NCI-H2227 treated with DMSO at 0.1 percent for 48 hours (cell line): Measurements from ENCODE around the gene TECPR1.

ENCODE experiments used
- DNase-seq: peaks from one replicate; lab custom pipeline; 2025; lab: John Stamatoyannopoulos, UW

The TECPR1 gene, protein sequence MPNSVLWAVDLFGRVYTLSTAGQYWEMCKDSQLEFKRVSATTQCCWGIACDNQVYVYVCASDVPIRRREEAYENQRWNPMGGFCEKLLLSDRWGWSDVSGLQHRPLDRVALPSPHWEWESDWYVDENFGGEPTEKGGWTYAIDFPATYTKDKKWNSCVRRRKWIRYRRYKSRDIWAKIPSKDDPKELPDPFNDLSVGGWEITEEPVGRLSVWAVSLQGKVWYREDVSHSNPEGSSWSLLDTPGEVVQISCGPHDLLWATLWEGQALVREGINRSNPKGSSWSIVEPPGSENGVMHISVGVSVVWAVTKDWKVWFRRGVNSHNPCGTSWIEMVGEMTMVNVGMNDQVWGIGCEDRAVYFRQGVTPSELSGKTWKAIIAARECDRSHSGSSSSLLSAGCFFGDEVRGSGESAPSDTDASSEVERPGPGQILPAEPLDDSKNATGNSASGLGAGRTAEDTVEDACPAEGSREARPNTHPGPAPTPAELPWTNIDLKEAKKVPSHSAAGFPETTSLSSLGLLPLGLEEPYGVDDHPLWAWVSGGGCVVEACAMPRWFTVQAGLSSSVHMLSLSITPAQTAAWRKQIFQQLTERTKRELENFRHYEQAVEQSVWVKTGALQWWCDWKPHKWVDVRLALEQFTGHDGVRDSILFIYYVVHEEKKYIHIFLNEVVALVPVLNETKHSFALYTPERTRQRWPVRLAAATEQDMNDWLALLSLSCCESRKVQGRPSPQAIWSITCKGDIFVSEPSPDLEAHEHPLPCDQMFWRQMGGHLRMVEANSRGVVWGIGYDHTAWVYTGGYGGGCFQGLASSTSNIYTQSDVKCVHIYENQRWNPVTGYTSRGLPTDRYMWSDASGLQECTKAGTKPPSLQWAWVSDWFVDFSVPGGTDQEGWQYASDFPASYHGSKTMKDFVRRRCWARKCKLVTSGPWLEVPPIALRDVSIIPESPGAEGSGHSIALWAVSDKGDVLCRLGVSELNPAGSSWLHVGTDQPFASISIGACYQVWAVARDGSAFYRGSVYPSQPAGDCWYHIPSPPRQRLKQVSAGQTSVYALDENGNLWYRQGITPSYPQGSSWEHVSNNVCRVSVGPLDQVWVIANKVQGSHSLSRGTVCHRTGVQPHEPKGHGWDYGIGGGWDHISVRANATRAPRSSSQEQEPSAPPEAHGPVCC

DNA sequence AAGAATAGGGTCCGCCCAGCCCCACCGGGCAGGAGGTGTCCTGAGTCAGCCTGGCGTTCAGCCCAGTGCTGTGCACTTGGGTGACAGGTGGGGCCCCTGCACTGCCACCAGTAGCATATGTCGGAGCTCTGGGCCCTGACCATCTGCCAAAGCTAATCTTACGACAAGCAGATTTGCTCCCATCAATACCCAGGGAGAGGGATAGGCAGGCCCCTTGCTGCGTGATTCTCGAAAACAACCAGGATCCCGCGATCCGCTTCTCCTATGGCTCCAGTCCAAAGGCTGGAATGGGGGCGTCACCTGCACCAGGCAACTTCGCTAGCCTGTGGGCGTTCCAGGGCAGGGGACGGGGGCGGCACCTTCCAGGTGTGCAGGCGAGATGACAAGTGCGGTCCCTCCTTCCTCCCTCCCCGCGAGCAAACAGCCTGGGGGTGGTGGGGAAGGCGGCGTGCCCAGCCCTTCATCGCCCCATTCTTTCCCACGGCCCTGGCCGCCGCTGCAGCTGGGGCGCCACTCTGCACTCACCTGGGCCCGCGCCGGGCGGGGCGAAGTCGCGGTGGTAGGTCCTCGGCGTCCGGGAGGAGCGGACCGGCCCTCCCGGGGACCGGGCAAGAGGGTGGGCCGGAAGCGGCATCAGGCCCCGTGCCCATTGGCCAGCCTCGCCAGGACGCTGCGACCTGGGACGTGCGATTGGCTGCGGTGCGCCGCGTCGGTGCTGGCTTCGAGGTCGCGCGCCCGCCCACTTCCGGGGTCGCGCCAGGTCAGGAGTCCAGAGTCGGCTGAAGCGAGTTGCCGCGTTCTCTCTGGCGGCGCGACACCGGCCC lies at the start of gene TECPR1:
Gene TECPR1 (minus strand): TSS at position 632 of the 824 bp plus-strand sequence. CDS start 6,086 bp downstream, outside the sequence.
- DNase-seq, result peak; percentile 84

DNA sequence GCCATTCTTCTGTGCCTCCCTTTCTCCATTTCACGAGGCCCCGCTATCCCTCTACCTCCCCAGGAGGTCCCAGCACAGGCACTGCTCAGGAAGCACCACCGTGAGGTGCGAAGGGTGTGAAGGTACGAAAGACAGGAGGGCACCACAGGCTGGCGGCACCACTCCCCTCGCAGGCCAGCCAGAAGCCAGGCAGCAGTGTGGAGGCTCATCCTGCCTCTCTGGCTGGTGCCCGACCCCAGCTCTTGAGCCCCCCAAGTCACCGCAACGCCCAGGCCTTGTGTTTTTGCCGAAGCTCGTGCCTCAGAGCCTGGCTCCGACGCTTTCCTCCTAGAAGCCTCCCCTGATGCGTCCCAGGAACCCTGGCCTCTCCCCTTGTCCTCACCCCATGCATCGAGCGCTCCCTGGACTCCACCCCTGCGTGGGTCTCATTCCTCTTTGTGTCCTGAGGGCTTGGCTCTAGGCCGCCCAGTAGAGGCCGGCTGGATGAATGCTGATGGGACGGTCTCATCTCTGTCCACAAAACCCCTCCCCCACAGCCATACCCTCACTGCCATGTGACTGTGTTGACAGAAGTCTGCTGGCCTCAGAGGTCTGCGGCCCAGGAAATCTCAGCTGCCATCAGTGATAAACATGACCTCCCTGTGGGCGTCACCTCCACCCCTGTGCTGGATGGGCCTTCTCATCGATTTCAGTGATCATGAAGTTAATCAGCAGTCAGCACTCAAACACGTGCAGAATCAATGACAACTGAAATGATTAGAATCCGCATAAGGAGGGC lies 48.8 kb upstream of the TECPR1 start:
- no peak for DNase-seq

DNA sequence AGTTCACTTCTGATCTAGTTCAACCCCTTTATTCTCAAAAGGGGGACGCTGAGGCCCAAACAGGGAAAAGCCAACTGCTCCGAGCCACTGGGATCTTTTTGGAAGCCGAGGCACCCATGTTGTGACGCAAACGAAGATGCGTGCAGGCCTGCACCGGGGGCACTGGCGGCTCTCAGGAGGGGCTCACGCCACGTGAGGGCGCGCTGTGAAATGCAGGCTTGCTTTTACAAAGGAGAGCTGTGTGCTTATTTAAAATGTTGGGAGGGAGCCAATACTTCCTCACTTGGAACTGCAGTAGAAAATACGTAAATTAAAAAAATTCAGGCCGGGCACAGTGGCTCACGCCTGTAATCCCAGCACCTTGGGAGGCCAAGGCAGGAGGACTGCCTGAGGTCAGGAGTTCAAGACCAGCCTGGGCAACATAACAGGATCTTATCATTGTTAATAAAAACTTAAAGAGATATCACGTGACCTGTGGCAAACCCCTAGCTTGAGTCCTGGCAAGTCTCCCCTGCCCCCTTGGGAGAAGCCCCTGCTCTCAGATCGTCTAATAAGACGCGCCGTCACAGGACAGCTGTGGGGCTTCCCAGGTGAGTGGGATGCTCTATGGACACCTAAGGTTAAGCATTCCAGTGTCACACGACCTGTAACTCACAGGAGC lies 45.7 kb upstream of the TECPR1 start:
- no peak for DNase-seq

DNA sequence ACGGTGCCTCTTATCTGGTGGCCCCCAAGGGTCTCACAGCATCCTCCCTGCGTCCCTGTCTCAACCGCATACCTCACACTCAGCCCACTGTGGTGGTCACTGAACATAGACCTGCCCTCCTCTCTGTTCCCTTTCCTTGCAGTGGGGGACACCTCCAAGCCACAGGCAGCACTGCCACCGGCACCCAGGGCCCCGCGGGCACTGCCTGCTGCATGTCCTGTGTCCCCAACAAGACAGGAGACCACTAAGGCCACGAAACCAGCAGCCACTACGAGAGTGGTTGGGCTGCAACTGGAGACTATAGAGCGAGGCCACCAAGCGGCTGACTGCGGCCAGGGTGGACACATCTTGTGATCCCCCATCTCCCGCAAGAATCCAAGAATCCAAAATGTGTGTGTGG lies 44.8 kb upstream of the TECPR1 start:
- no peak for DNase-seq

DNA sequence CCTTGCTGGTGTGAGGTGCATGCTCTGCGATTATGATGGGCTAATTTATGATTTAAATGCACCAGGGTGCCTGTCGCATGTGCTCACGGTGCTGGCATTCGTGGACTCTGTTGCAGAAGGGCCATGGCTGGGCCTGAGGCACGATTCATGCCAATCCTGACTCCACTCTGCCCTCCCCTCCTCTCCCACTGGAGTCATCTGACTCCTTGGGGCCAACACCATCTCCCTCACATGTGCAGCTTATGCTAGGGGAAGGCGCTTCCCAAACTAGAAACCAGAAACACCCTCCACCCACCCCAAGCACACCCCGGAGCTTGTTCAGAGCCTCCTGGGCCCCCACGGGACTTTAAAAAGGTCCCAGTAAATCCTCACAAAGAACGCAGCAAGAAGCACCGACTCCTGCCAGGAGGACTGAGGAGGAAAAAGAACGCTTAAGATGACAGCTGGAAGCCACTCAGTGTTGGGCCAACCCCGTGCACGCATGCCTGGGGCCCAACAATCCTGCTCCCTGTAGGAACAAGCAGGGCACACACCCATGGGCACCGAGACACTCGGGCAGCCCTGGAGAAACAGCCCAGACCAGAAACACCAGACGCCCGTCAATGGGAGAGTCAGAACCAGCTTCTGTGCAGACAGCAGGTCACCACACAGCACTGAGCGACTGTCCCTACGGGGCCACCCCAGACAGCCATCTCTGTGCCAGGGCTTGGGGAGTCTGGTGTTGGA lies 43.6 kb upstream of the TECPR1 start:
- no peak for DNase-seq

DNA sequence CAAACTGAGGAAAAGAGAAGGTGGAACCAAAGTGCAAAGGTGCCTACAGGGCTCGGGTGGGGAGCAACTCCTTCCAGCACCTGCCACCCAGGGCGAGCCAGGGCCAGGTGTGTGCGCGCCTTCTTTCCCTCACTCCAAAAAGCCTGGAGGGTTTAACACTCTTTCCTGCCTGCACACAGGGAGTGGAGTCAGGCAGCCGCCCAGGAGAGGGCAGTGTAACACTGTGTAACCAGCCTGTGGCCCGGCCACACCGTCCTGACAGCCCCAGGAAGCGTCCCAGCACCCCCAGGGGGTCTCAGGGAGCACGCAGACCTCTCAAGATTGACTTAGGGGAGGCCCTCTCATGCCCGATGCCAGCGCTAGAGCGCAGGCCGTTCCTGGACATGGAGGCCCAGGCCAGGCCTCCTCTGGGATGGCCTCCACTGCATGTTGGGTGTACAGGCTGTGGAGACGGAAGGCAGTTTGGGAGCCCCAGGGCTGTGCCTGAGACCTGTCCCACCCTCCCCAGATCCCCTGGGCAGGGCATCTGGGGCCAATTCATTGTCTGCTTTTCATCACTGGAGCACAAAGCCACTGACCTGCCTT lies 42.9 kb upstream of the TECPR1 start:
- peak; percentile 17 for DNase-seq

DNA sequence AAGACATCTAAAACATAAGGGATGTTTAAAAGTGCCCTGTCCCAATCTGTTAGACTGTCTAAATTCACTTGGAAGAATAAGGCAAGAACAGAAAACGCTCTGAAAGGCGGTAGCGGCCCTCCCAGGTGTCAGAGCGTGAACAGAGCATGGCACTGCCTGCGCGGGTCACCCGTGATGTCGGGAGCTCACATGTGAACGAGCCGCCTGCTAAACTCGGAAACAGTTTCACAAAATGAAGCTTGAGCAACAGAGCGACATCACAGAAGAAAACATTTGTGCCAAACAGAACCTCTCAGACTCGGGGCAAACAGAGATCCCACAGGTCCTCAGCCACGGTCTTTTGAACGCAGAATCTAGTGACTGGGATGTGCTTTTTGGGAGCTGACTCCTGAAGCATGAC lies 42.3 kb upstream of the TECPR1 start:
- DNase-seq, result no peak

DNA sequence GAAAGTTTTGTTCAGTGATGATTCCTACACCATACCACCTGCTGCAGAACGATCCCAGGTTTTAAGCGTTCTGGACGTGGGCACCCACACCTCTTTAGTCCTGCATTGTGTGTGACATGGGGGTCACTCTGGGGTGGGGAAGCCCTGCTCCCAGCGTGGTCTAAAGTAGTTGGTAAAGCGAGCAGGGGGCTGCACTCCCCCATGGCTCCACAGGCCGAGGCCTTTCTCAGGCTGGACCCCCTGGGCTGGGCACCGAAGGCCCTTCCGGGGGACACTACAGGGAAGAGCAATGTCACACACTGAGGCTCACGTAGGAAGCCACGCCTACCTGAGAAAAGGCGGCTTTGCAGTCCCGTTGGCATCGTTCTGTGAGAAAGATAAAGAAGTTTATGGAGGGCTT lies 41.7 kb upstream of the TECPR1 start:
- no peak for DNase-seq

DNA sequence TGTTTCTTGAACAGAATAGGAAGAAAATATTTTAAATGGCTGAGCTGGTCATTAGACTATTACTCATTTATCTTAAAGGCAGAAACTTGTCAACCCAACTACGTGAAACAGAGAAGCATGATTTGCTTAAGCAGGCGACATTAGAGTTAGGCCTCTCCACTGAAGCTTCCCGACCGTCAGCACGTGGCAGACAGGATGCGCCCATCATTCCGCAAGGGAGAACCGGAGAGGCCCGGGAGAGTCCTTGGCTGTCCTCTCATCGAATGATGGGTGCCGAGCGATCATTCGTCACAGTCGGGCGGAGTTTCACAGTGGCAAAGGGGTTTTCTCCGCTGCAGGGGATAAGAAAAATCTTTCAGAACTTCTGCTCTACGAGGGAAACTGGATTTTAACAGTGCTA lies 41.2 kb upstream of the TECPR1 start:
- DNase-seq, result no peak

DNA sequence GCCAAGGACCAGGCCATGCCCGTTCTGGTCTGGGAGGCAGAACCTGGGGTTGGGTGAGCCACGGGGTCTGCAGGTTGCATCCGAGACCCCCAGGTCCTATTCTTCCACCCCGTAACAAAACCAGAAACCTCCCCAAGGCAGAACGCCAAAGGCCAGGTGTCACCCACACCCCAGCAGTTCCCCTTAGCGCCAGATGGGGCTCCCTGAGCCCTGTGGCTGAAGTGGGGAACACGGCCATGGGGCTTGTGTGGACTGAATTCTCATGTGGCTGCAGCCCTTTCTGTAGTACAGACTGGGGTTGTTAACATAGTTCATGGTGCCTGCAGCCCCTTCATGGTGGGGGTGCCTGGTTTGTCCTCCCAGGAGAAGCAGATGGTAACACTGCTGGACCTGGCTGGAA lies 39.7 kb upstream of the TECPR1 start:
- no peak for DNase-seq

DNA sequence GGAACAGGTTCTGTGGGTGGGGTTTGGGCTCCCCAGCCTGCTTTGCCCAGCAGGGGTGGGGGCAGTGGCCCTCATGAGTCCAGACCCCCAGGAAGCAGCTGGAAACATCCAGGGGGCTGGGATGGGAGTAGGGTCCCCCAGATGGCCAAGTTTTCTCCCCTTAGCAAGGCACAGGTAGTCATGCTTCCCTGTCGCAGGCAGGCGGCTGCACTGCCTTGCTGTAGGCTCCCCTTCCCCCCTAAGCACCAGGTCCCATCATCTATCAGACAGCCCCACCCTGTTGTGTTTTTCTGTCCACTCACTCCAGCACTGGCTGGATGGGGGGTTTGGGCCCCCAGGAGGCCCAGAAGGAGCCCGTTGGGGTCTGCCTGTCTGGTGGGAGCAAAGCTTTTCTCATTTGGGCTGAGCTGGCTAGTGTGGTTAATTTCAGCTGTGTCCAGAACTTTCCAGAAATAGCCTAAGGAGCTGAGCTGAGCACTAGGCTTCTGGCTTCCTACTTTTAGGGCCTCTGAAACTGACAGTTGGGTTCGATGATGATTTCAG lies 37.4 kb upstream of the TECPR1 start:
- DNase-seq, result no peak

DNA sequence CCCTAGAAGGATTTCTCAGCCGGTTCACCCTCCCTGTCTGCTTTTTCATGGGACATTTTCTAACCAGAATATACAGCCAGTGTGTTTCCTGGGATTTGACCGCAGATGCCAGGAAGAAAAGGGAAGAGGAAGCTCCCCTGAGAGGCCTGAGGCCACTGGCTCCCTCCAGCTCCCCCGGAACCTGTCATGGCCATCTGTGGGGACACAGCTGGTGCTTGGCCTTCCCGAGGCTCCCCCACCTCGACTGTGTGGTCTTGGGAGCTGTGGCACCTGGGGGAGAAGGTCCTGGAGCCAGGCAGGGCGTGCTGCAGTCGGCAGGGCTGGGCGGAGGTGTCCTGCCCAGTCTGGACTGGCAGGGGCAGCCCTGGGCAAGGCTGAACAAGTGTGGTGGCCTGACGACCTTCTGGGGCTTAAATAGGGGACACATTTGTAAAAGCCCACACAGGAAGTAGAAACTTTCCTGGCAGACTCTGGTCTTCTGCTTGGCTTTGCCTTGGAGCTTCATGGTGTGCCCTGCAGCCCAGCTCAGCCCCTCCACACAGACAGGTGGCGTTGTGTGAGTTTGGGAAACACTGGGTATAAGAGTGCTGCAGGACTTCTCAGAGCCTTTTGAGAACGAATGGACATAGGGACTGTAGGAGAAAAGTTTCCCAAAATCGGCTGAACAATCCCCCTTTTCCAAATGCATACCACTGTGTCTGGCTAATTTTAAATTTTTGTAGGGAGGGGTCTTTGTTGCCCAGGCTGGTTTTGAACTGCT lies 36.2 kb upstream of the TECPR1 start:
- DNase-seq, result no peak

DNA sequence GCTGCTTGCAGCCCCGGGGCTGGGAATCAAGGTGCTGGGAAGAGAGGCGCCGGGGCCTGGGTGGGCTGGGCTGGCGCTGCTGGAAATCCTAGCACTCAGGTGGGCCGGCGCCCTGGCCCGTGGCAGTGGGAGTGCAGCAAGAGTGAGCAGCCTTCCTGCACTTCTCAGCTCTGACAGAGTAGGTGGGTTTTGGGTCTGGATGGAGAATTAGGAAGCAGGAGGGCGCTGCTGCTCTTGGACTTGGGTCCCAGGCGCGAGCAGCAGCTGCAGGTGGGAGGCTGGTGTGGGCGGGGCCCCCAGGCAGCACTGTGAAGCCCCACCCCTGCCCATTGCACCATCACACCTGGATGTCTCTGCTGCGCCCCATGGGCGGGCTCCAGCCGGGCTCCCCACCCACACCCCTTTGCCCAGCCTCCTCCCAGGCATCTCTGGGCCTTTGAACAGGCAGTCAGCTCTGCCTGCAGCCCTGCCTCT lies 35.5 kb upstream of the TECPR1 start:
- DNase-seq, result no peak

DNA sequence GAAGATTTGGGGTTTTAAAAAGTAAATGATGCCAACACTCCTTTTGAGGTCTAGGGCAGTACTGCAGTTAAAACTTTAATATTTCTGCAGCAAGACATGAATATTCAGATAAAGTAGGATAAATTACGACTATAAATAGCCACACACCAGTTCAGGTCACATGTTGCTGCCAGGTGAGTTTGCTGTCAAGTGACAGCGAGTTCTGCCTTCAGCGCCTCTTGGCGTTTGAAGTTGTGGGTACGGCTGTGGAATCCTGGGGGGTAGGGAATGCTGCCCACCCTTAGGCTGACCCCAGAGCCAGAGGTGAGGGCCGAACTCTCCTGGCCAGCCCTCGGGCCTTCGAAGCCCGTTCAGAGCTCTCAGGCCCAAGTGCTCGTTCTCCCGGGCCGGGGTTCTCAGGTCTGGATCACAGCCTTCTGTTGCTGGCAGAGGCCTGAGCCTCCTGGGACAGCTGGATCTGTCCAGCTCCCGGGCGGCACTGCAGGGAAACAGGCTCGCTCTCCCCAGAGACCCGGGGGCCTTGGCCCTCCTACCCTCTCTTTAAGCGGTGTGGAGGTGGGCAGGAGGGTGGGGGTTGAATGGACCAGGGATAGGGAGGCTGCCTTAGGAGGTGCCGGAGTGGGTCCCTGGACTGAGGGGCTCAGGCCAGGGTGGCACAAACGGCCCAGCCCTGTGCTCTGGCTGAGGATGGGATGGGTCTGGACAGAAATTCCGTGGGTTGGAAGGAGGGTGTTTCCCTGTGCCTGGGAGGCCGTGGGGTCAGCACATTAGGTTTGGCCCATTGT lies 34.9 kb upstream of the TECPR1 start:
- no peak for DNase-seq

DNA sequence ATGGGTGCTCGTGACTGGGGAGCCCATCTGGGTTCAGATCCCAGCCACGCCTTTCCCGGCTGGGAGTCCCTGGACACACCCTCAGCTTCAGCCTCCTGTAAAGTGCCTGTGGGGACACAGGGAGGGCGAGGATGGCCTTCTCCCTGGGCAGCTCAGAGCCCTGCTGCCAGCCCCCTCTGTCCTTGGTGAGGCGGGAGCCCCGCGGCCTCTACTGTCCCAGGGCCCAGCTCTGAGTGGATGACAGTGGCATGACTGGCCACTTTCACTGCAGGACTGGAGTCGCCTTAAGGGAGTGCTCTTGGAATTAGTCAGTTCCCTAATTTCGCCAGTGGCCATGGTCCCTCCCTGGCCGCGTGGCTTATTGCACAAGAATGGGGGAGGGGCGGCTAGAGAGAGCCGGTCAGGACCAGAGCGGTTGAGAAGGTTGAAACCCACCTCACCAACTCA lies 34.1 kb upstream of the TECPR1 start:
- DNase-seq, result no peak

DNA sequence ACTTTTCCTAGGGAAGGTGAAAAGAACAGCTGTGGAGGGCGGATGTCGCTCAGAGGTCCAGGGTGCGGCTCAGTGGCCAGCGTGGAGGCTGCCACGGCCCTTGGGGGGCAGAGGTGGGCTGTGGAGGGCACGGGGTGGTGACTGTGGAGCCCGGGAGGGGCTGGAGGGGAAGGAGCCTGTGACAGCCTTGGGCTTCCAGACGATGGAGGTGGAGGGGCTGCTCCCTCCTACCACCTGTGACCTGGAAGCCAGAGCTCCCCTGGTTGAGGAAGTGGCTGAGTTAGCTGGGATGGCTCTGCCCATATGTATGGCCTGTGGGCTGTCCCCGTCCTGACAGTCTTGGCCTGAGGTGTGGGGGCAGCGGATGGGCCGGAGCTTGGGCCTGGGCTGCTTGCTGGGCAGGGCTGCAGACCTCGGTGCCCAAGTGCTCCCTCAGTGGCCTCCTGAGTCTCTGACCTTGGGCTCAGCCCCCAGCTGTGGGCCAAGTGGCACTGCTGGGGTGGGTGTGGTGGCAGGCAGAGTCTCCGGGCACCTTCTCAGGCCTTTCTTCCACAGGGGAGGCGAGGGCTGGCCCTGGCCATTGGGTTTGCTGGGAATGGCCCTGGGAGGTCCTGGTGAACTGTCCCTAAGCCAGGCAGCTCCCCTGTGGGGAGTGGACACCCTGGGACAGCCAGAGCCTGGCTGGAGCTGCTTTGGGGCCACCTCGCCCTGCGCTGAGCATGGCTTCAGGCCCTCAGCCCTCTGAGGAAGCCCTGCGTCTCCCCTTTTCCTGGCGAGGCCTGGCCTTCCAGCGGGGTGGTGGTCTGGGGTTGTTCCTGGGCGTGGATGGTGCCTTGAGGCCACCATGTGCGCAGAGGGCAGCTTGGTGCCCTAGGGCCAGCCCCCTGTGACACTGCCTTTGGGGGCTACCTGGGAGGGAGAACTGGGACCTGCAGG lies 33.4 kb upstream of the TECPR1 start:
- DNase-seq, result no peak
